Measurements from ENCODE around the gene MCOLN1. TPM values are rescaled to one million over a fixed set of nuclear protein-coding genes. Genes with fewer than 3 reads are reported as not detected.

Gene MCOLN1
- total and polyA plus RNA-seq, 2 of the 4 experiments (the other 2 are of a cell fraction), result 3.4 to 19.6 TPM

DNA sequence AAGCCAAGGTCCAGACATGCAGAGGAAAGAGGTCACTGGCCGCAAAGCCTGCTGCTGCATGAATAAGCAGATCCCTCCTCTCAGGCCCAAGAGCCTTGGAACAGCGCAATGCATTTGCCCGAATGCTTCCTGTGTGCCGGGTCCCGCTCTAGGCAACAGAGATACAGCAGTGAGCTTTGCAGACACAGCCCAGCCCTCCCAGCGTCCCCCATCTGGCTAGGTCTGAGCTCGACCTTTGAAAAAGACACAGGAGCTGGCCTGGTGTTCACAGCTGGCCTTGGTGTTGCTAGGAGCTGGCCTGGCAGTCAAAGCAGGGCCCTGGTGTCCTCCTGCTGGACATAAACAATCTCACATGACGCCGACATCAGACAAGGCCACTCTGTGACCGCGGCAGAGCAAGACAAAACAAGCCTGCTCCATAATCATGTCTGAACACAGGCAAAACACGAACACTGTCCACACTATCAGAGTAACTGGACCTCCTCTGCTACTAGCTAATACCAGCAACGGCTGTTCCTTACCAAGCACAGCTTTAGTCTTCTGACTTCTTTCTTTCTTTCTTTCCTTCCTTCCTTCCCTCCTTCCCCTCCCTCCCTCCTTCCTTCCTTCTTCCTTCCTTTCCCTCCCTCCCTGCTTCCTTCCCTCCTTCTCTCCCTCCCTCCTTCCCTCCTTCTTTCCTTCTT, 27.9 kb upstream of the MCOLN1 start:
- DNase-seq, result no peak
- H2AFZ ChIP-seq (replicated peaks; ENCODE audit: low read length, poor library complexity), result peak overlapping the region; percentile 89
- TF ChIP-seq MAFK (IDR thresholded peaks at IDR 0.05; ENCODE audit: low read depth, low read length) (no peak), CEBPB (IDR thresholded peaks at IDR 0.05; ENCODE audit: low read depth, low read length) (no peak), NFE2L2 (IDR thresholded peaks at IDR 0.05; ENCODE audit: low read depth, low read length) (no peak), RCOR1 (IDR thresholded peaks at IDR 0.05; ENCODE audit: insufficient replicate concordance, low read length) (no peak), CHD1 (IDR thresholded peaks at IDR 0.05; ENCODE audit: low read depth, low read length) (no peak), CTCF (conservative IDR thresholded peaks at IDR 0.05; ENCODE audit: low read depth, low read length) (no peak), RFX5 (IDR thresholded peaks at IDR 0.05; ENCODE audit: low read depth, low read length) (no peak), POLR2A (IDR thresholded peaks at IDR 0.05; ENCODE audit: low read depth, low read length) (no peak), MAZ (IDR thresholded peaks at IDR 0.05; ENCODE audit: borderline replicate concordance, low read depth, low read length) (no peak), BHLHE40 (IDR thresholded peaks at IDR 0.05; ENCODE audit: low read depth, low read length) (no peak), SMC3 (IDR thresholded peaks at IDR 0.05; ENCODE audit: low read depth, low read length) (no peak), FOS (IDR thresholded peaks at IDR 0.05; ENCODE audit: low read depth, low read length) (no peak)
- TF ChIP-seq, protein P1, sequence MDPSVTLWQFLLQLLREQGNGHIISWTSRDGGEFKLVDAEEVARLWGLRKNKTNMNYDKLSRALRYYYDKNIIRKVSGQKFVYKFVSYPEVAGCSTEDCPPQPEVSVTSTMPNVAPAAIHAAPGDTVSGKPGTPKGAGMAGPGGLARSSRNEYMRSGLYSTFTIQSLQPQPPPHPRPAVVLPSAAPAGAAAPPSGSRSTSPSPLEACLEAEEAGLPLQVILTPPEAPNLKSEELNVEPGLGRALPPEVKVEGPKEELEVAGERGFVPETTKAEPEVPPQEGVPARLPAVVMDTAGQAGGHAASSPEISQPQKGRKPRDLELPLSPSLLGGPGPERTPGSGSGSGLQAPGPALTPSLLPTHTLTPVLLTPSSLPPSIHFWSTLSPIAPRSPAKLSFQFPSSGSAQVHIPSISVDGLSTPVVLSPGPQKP (IDR thresholded peaks at IDR 0.05; ENCODE audit: borderline replicate concordance, low read depth, low read length), result no peak
- TF ChIP-seq, protein P2, sequence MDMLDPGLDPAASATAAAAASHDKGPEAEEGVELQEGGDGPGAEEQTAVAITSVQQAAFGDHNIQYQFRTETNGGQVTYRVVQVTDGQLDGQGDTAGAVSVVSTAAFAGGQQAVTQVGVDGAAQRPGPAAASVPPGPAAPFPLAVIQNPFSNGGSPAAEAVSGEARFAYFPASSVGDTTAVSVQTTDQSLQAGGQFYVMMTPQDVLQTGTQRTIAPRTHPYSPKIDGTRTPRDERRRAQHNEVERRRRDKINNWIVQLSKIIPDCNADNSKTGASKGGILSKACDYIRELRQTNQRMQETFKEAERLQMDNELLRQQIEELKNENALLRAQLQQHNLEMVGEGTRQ (IDR thresholded peaks at IDR 0.05; ENCODE audit: low read depth, low read length), result no peak

More for the DNA sequence above, 27.9 kb upstream of the MCOLN1 start:
- no peaks in the 10 kb centered on the region for H3K9me1 ChIP-seq (ENCODE audit: insufficient read depth, low read length)
- no peak overlapping the region for H2BK120ac ChIP-seq (ENCODE audit: low read depth, low read length)
- H4K5ac ChIP-seq (ENCODE audit: low read depth, low read length), result peak overlapping the region; percentile 84; the same call in 1 of the 2 replicates
- H2BK15ac ChIP-seq (ENCODE audit: low read depth, low read length), result peak overlapping the region; percentile 2; the same call in 1 of the 3 replicates
- no peaks in the 10 kb centered on the region for H3K36me3 ChIP-seq (ENCODE audit: control insufficient read depth, insufficient read depth, low read length)
- peak; percentile 66 for ATAC-seq (ENCODE audit: low read depth)
- no peak overlapping the region; the same call in 1 of the 2 replicates for H2AK5ac ChIP-seq (ENCODE audit: low read depth, low read length)
- H3K23ac ChIP-seq (ENCODE audit: low read depth, low read length), result 0 out of 2 replicates have a peak overlapping the region, but pooled peaks have one; percentile 5
- H4K91ac ChIP-seq (ENCODE audit: insufficient read depth, low read depth, low read length), result no peak overlapping the region; the same call in 1 of the 2 replicates
- H4K20me1 ChIP-seq (ENCODE audit: insufficient read depth, low read length), result no peaks in the 10 kb centered on the region
- peak overlapping the region; percentile 62 to 85 for H4K8ac ChIP-seq (ENCODE audit: low read depth in 2 of 2, low read length in 2 of 2)
- H3K4ac ChIP-seq (ENCODE audit: low read depth, low read length), result peak overlapping the region; percentile 30; the same call in 1 of the 2 replicates
- peak overlapping the region; percentile 21; the same call in 1 of the 2 replicates for H3K9ac ChIP-seq (ENCODE audit: low read depth, low read length)
- no TSS peak for BruUV-seq (replicated peaks)
- WGBS, 2 experiments (ENCODE audit: extremely low coverage in 2 of 2, insufficient read length in 1 of 2), result 24% methylated on average over 9 of the region's 13 CpGs; no CpG with 5 or more reads in 1 of the 2 experiments
- H2BK5ac ChIP-seq (ENCODE audit: low read depth, low read length, poor library complexity, severe bottlenecking), result no peak overlapping the region
- peak overlapping the region; percentile 16; the same call in 1 of the 2 replicates for H3K18ac ChIP-seq (ENCODE audit: low read depth, low read length)
- POLR2A ChIA-PET (ENCODE audit: unreplicated experiment), result interaction anchor here (0.6 kb wide), 1 partner anchor 22 kb away, joined by 3 read pairs; the partner anchor contains the start of gene ZNF358
- dilution Hi-C loops (cut with HindIII; ENCODE audit: low sequenced_read_pairs, unreplicated experiment) (no loop called here), in situ Hi-C loops (cut with MboI; ENCODE audit: low sequenced_read_pairs) (no loop called here), intact Hi-C loops (cut with micrococcal nuclease) (no loop called here)
- H2BK20ac ChIP-seq (ENCODE audit: low read depth, low read length), result 0 out of 2 replicates have a peak overlapping the region, but pooled peaks have one; percentile 26
- H3K9me3 ChIP-seq (ENCODE audit: control insufficient read depth, insufficient read depth, low read length), result no peaks in the 10 kb centered on the region
- H3K4me3 ChIP-seq (ENCODE audit: insufficient read depth, low read depth, low read length), result no peak overlapping the region
- H3K56ac ChIP-seq (ENCODE audit: extremely low read depth, insufficient read depth, low read length), result no peak overlapping the region
- CTCF ChIA-PET, result interaction anchor here (0.7 kb wide), 1 partner anchor 77 kb away, joined by 3 read pairs; no protein-coding TSS in a partner anchor
- no peaks in the 10 kb centered on the region for H3K79me1 ChIP-seq (ENCODE audit: low read depth in 1 of 2, low read length in 2 of 2)
- H3K27ac ChIP-seq (ENCODE audit: insufficient read depth, low read length), result peak overlapping the region; percentile 17; the same call in 1 of the 2 replicates
- no peak overlapping the region; the same call in 1 of the 2 replicates for H3K4me2 ChIP-seq (ENCODE audit: low read depth, low read length)
- H3K27me3 ChIP-seq (ENCODE audit: control insufficient read depth, insufficient read depth, low read length), result peaks cover 3% of the 10 kb centered on the region
- H2AK9ac ChIP-seq (replicated peaks; ENCODE audit: low read depth, low read length, poor library complexity), result no peak overlapping the region
- H3K4me1 ChIP-seq (ENCODE audit: control insufficient read depth, insufficient read depth, low read length), result peaks cover 4% of the 10 kb centered on the region; the same call in 1 of the 2 replicates
- H3K14ac ChIP-seq (replicated peaks; ENCODE audit: low read depth, low read length), result no peak overlapping the region

All from IMR-90 (cell line).